Endothelial cell of umbilical vein (primary cell): ENCODE results near the gene KAT2B. TPM values are rescaled to one million over a fixed set of nuclear protein-coding genes. Genes with fewer than 3 reads are reported as not detected.
A peak's percentile ranks its signal among the peaks of the same experiment; 100 is the strongest.

Experiments
- BruUV-seq: library from RNA; stranded (reverse); fragments of 400-500 nt; replicated peaks from 2 replicates; lab custom pipeline; 2021; lab: Mats Ljungman, UMichigan
- CTCF ChIA-PET: fragments of 300-600, 350-600 bp; sonication (Branson Sonifier 250); formaldehyde crosslinking; loops from one replicate; lab custom pipeline; 2021; ENCODE audit warnings: antibody characterized with exemption, inconsistent platforms; lab: Charles Lee
- POLR2A ChIA-PET: fragments of 300-600, 350-600 bp; sonication (Branson Sonifier 250); formaldehyde crosslinking; loops from one replicate; lab custom pipeline; 2021; ENCODE audit warnings: antibody characterized with exemption, inconsistent platforms; lab: Charles Lee
- DNase-seq: peaks from one replicate; pipeline ENCODE4 v3.0.0-alpha.2; 2011; ENCODE audit warnings: low read depth, low spot score
- FAIRE-seq: peaks from 2 replicates; lab custom pipeline; 2011; peaks lifted over from hg19 to GRCh38; lab: Jason Lieb, UNC
- H2AFZ ChIP-seq: 2 replicates; pipeline ENCODE4 v1.6.0; 2012; ENCODE audit warnings: low read depth, low read length, control low read depth, inconsistent platforms
- H3K27ac ChIP-seq: 2 replicates; pipeline ENCODE4 v1.5.1; 2011; ENCODE audit warnings: low read depth, mild to moderate bottlenecking, control low read depth, low read length, moderate library complexity; ENCODE audit not compliant: insufficient read depth
- H3K27me3 ChIP-seq, 2 experiments: 2 replicates each; pipeline versions ENCODE4 v1.6.0 to v1.6.1; 2011; ENCODE audit warnings: low read length in 2 of 2, mixed read lengths in 1 of 2; ENCODE audit not compliant: control insufficient read depth in 2 of 2, insufficient read depth in 2 of 2
- H3K36me3 ChIP-seq, 2 experiments: 2 replicates in 1 of 2; 3 replicates in 1 of 2; pipeline ENCODE4 v1.5.1; 2011; ENCODE audit warnings: low read length in 2 of 2, mild to moderate bottlenecking in 1 of 2, moderate library complexity in 1 of 2; ENCODE audit not compliant: control insufficient read depth in 2 of 2, insufficient read depth in 2 of 2; ENCODE audit errors: extremely low read depth in 1 of 2
- H3K4me1 ChIP-seq: 3 replicates; pipeline ENCODE4 v1.5.1; 2011; ENCODE audit warnings: mild to moderate bottlenecking, low read length; ENCODE audit not compliant: control insufficient read depth, insufficient read depth; ENCODE audit errors: extremely low read depth
- H3K4me2 ChIP-seq: 2 replicates; pipeline ENCODE4 v1.6.1; 2011; ENCODE audit warnings: low read length, control low read depth, mixed read lengths; ENCODE audit not compliant: insufficient read depth
- H3K4me3 ChIP-seq, 3 experiments: fragments of 200-600 bp in 1 of 3; sonication (generic), shearing (Covaris generic) in 1 of 3; replicated peaks in 1 of 3; 2 replicates each; pipeline ENCODE4 v1.5.1; 2011 to 2016; ENCODE audit warnings: control low read depth in 3 of 3, low read length in 3 of 3, mild to moderate bottlenecking in 2 of 3, inconsistent platforms in 1 of 3, low read depth in 1 of 3, moderate library complexity in 1 of 3; ENCODE audit not compliant: insufficient read depth in 1 of 3
- H3K79me2 ChIP-seq: 2 replicates; pipeline ENCODE4 v1.6.0; 2012; ENCODE audit warnings: low read length, inconsistent platforms; ENCODE audit not compliant: control insufficient read depth, insufficient read depth
- H3K9ac ChIP-seq: replicated peaks from 2 replicates; pipeline ENCODE3; 2011; ENCODE audit warnings: low read length, control low read depth; ENCODE audit not compliant: insufficient read depth; ENCODE audit errors: extremely low read depth
- H3K9me1 ChIP-seq: replicated peaks from 3 replicates; pipeline ENCODE4 v1.6.0; 2011; ENCODE audit warnings: mild to moderate bottlenecking, low read length; ENCODE audit not compliant: control insufficient read depth, insufficient read depth; ENCODE audit errors: extremely low read depth
- H3K9me3 ChIP-seq: replicated peaks from 2 replicates; pipeline ENCODE4 v1.5.1; 2012; ENCODE audit warnings: low read length, inconsistent platforms; ENCODE audit not compliant: control insufficient read depth, insufficient read depth
- H4K20me1 ChIP-seq: replicated peaks from 2 replicates; pipeline ENCODE3; 2011; ENCODE audit warnings: mild to moderate bottlenecking, low read length; ENCODE audit not compliant: control insufficient read depth, insufficient read depth; ENCODE audit errors: extremely low read depth
- CTCF ChIP-seq, 2 donors: IDR thresholded peaks; 1 replicate in 1 of 2; 2 replicates in 1 of 2; pipeline ENCODE4 v1.5.1; 2011; ENCODE audit warnings: low read length in 2 of 2, mild to moderate bottlenecking in 2 of 2, moderate library complexity in 2 of 2, control low read depth in 1 of 2, inconsistent platforms in 1 of 2, low read depth in 1 of 2; ENCODE audit not compliant: insufficient read depth in 1 of 2; ENCODE audit errors: extremely low read depth in 1 of 2
- EZH2 ChIP-seq: IDR thresholded peaks from 2 replicates; pipeline ENCODE4 v1.6.1; 2012; ENCODE audit warnings: borderline replicate concordance, low read depth, mild to moderate bottlenecking, moderate library complexity, low read length, inconsistent platforms; ENCODE audit not compliant: severe bottlenecking
- FOS ChIP-seq: IDR thresholded peaks from 2 replicates; pipeline ENCODE4 v1.6.1; 2011; ENCODE audit warnings: mild to moderate bottlenecking, low read length, moderate library complexity, borderline replicate concordance; ENCODE audit not compliant: insufficient read depth
- GATA2 ChIP-seq: IDR thresholded peaks from 2 replicates; pipeline ENCODE4 v1.7.0; 2011; ENCODE audit warnings: low read depth, mild to moderate bottlenecking, moderate library complexity, mixed read lengths, low read length; ENCODE audit not compliant: insufficient read length, insufficient read depth
- JUN ChIP-seq: IDR thresholded peaks from 2 replicates; pipeline ENCODE4 v1.6.1; 2011; ENCODE audit warnings: borderline replicate concordance, low read depth; ENCODE audit not compliant: insufficient read length, insufficient read depth
- MAX ChIP-seq: IDR thresholded peaks from 2 replicates; pipeline ENCODE4 v1.6.1; 2011; ENCODE audit not compliant: insufficient read depth, insufficient read length
- MYC ChIP-seq: IDR thresholded peaks from one replicate; pipeline ENCODE4 v1.6.1; 2011; ENCODE audit warnings: mild to moderate bottlenecking, low read depth, low read length
- POLR2A ChIP-seq: IDR thresholded peaks from 2 replicates; pipeline ENCODE4 v1.6.1; 2012; ENCODE audit warnings: low read depth, mild to moderate bottlenecking, control low read depth, low read length
- POLR2AphosphoS5 ChIP-seq: IDR thresholded peaks from 2 replicates; pipeline ENCODE4 v1.6.1; 2012; ENCODE audit warnings: low read depth, mild to moderate bottlenecking, control low read depth, low read length, moderate library complexity; ENCODE audit not compliant: insufficient read depth
- dilution Hi-C: fragments of 300-500 bp; cut with MboI; formaldehyde crosslinking; loops from one replicate; pipeline ENCODE4 v1.15.0; 2019; ENCODE audit warnings: low sequenced_read_pairs; ENCODE audit not compliant: extremely low pct_ligation_motif_present
- intact Hi-C: fragments of 100-400 bp; cut with micrococcal nuclease; formaldehyde crosslinking; loops from one replicate; pipeline ENCODE4 v1.10.0; 2022
- polyA plus RNA-seq, 4 experiments: library from polyadenylated mRNA; depleted of rRNA in 3 of 4; stranded (reverse) in 3 of 4; unstranded in 1 of 4; fragments of >200 nt; gene quantifications; 2 replicates each; pipeline versions ENCODE4 v1.2.1 to v1.2.3, GENCODE V29; 2011 to 2012; ENCODE audit warnings: missing spikeins in 1 of 4
- total RNA-seq: library from RNA; stranded (reverse); gene quantifications from 2 replicates; pipeline ENCODE4 v1.2.3, GENCODE V29; 2021

KAT2B gene
- total and polyA plus RNA-seq, 2 donors (not counting 3 experiments of a cell fraction or from before 2014, with no cell fraction given): 2.6 to 11.0 TPM

- peak; percentile 48 for FAIRE-seq
- H3K27me3 ChIP-seq: no peaks in the 10 kb centered on the region
- dilution Hi-C loops (no loop called here), intact Hi-C loops (no loop called here)
- H3K9me3 ChIP-seq: no peaks in the 10 kb centered on the region
- peak; percentile 64 for DNase-seq
- POLR2A ChIA-PET: no interaction called here
- no peak overlapping the region for H3K9ac ChIP-seq
- H3K36me3 ChIP-seq: no peaks in the 10 kb centered on the region
- H3K9me1 ChIP-seq: no peaks in the 10 kb centered on the region
- CTCF ChIA-PET: no interaction called here
- peak overlapping the region; percentile 49 for H3K4me2 ChIP-seq
- peak overlapping the region; percentile 34 for H2AFZ ChIP-seq
- TF ChIP-seq POLR2AphosphoS5 (no peak), MYC (no peak), GATA2 (no peak), FOS (no peak), JUN (no peak), MAX (no peak), EZH2 (no peak), POLR2A (no peak), CTCF (IDR thresholded peaks at IDR 0.05; ENCODE audit: extremely low read depth in 1 of 2, insufficient read depth in 1 of 2, low read depth in 1 of 2, low read length in 2 of 2) (no peak)
- no peak overlapping the region for H3K4me3 ChIP-seq
- H4K20me1 ChIP-seq: no peaks in the 10 kb centered on the region
- no peaks in the 10 kb centered on the region for H3K79me2 ChIP-seq
- BruUV-seq: no TSS peak
- peaks cover 15% of the 10 kb centered on the region for H3K4me1 ChIP-seq
- H3K27ac ChIP-seq: no peak overlapping the region
These were observed 3.1 kb downstream of the KAT2B start for GRCh38 chr3:20043396-20043795.
